PC-3 (cell line): Measurements from ENCODE around the gene CHGA. TPM values are rescaled to one million over a fixed set of nuclear protein-coding genes. Genes with fewer than 3 reads are reported as not detected.

Experiments used
- ATAC-seq: fragments of 200-7000 bp; cut with Tn5 transposase; 2 replicates; pipeline ENCODE4 v1.9.1; 2020; ENCODE audit warnings: mild to moderate bottlenecking, moderate library complexity
- BruUV-seq: library from RNA; stranded (reverse); fragments of 400-500 nt; replicated peaks from 2 replicates; lab custom pipeline; 2021; lab: Mats Ljungman, UMichigan
- CTCF ChIA-PET: fragments of 300-600 bp; sonication (Branson Sonifier 250); formaldehyde crosslinking; loops from one replicate; lab custom pipeline; 2022; ENCODE audit warnings: antibody characterized with exemption; lab: Charles Lee
- POLR2A ChIA-PET: fragments of 300-600 bp; sonication (Branson Sonifier 250); formaldehyde crosslinking; loops from one replicate; lab custom pipeline; 2022; ENCODE audit warnings: antibody characterized with exemption; ENCODE audit not compliant: unreplicated experiment; lab: Charles Lee
- DNase-seq: peaks from one replicate; pipeline ENCODE4 v3.0.0-alpha.2; 2015
- H2AFZ ChIP-seq: fragments of 300-600 bp; sonication (generic); 2 replicates; pipeline ENCODE4 v1.6.0; 2016; ENCODE audit warnings: antibody characterized with exemption, low read length
- H3F3A ChIP-seq: fragments of 300-600 bp; sonication (generic); one replicate; pipeline ENCODE4 v1.6.0; 2017; ENCODE audit warnings: antibody characterized with exemption, low read length, control low read depth, mild to moderate bottlenecking; ENCODE audit not compliant: unreplicated experiment
- H3K27ac ChIP-seq: fragments of 300-600 bp; sonication (generic); 2 replicates; pipeline ENCODE4 v1.5.1; 2016; ENCODE audit warnings: mild to moderate bottlenecking, low read length
- H3K27me3 ChIP-seq: fragments of 300-600 bp; sonication (generic); 2 replicates; pipeline ENCODE4 v1.6.1; 2016; ENCODE audit warnings: low read length, mixed read lengths
- H3K36me3 ChIP-seq: fragments of 300-600 bp; sonication (generic); 2 replicates; pipeline ENCODE4 v1.6.1; 2016; ENCODE audit warnings: low read depth, mixed run types, low read length, mixed read lengths
- H3K4me1 ChIP-seq: fragments of 300-600 bp; sonication (generic); 2 replicates; pipeline ENCODE4 v1.5.1; 2016; ENCODE audit warnings: low read length; ENCODE audit not compliant: insufficient read depth
- H3K4me2 ChIP-seq: fragments of 300-600 bp; sonication (generic); 2 replicates; pipeline ENCODE4 v1.6.0; 2016; ENCODE audit warnings: low read length
- H3K4me3 ChIP-seq: fragments of 300-600 bp; sonication (generic); 2 replicates; pipeline ENCODE4 v1.5.1; 2016; ENCODE audit warnings: mild to moderate bottlenecking, low read length, mixed read lengths
- H3K79me2 ChIP-seq: fragments of 300-600 bp; sonication (generic); 2 replicates; pipeline ENCODE4 v1.6.1; 2017; ENCODE audit warnings: low read length, mixed read lengths
- H3K9ac ChIP-seq: fragments of 300-600 bp; sonication (generic); 2 replicates; pipeline ENCODE4 v1.6.0; 2016; ENCODE audit warnings: mild to moderate bottlenecking, low read length
- H3K9me2 ChIP-seq: fragments of 300-600 bp; sonication (generic); replicated peaks from 2 replicates; pipeline ENCODE4 v1.6.1; 2016; ENCODE audit warnings: mixed run types, low read length, mixed read lengths
- H3K9me3 ChIP-seq: fragments of 300-600 bp; sonication (generic); 2 replicates; pipeline ENCODE4 v1.6.1; 2016; ENCODE audit warnings: low read length, mixed read lengths
- H4K20me1 ChIP-seq: fragments of 300-600 bp; sonication (generic); 2 replicates; pipeline ENCODE4 v1.6.1; 2016; ENCODE audit warnings: low read length, mixed read lengths
- CTCF ChIP-seq: fragments of 300-600 bp; sonication (generic); conservative IDR thresholded peaks from 2 replicates; pipeline ENCODE4 v1.5.1; 2017; ENCODE audit warnings: antibody characterized with exemption, low read depth, mild to moderate bottlenecking, low read length
- EZH2 ChIP-seq: fragments of 300-600 bp; sonication (generic); IDR thresholded peaks from one replicate; pipeline ENCODE4 v1.6.1; 2017; ENCODE audit warnings: antibody characterized with exemption, mild to moderate bottlenecking, low read length; ENCODE audit not compliant: unreplicated experiment
- EZH2phosphoT487 ChIP-seq: fragments of 300-600 bp; sonication (generic); IDR thresholded peaks from 2 replicates; pipeline ENCODE4 v1.6.1; 2018; ENCODE audit warnings: mild to moderate bottlenecking, antibody characterized with exemption, low read length, borderline replicate concordance
- intact Hi-C: fragments of 100-400 bp; cut with micrococcal nuclease; formaldehyde crosslinking; loops from 2 replicates; pipeline ENCODE4 v1.9.0; 2023
- total RNA-seq: library from RNA; depleted of rRNA; stranded (reverse); fragments of >200 nt; gene quantifications from 2 replicates; pipeline ENCODE4 v1.2.3, GENCODE V29; 2014

Gene CHGA
- total RNA-seq, 1 experiment from 2014 or later: not detected

GRCh38 chr14:92906420-92906819, 16.5 kb upstream of the CHGA start:
- Histone ChIP-seq H3K9me2 (no peaks in the 10 kb centered on the region), H3K27ac (no peak overlapping the region), H2AFZ (no peak overlapping the region), H4K20me1 (no peaks in the 10 kb centered on the region), H3K4me2 (no peak overlapping the region), H3K27me3 (peaks cover 46% of the 10 kb centered on the region), H3K36me3 (no peaks in the 10 kb centered on the region), H3K9me3 (no peaks in the 10 kb centered on the region), H3K4me3 (no peak overlapping the region), H3F3A (no peaks in the 10 kb centered on the region), H3K4me1 (no peaks in the 10 kb centered on the region), H3K9ac (no peak overlapping the region), H3K79me2 (no peaks in the 10 kb centered on the region)
- CTCF ChIA-PET: no interaction called here
- no TSS peak for BruUV-seq
- DNase-seq (no peak), ATAC-seq (no peak)
- intact Hi-C loops: no loop called here
- no peak for TF ChIP-seq EZH2phosphoT487
- no peak for TF ChIP-seq EZH2
- no peak for TF ChIP-seq CTCF
- POLR2A ChIA-PET: no interaction called here

- Histone ChIP-seq H3K4me2 (no peak overlapping the region), H4K20me1 (no peaks in the 10 kb centered on the region), H3K27ac (no peak overlapping the region), H3K4me1 (no peaks in the 10 kb centered on the region), H3K79me2 (no peaks in the 10 kb centered on the region), H3K9me3 (no peaks in the 10 kb centered on the region), H3K4me3 (no peak overlapping the region), H3K27me3 (peaks cover 46% of the 10 kb centered on the region), H3K36me3 (no peaks in the 10 kb centered on the region), H3K9me2 (no peaks in the 10 kb centered on the region), H3F3A (no peaks in the 10 kb centered on the region), H2AFZ (no peak overlapping the region), H3K9ac (no peak overlapping the region)
- DNase-seq (no peak), ATAC-seq (no peak)
- intact Hi-C loops: no loop called here
- no peak for TF ChIP-seq EZH2
- no peak for TF ChIP-seq CTCF
- TF ChIP-seq EZH2phosphoT487: no peak
- ChIA-PET POLR2A (no interaction called here), CTCF (no interaction called here)
- no TSS peak for BruUV-seq
Observed at GRCh38 chr14:92906823-92907222, 16.1 kb upstream of the CHGA start.

- Histone ChIP-seq H3K27me3 (peaks cover 45% of the 10 kb centered on the region), H3K36me3 (no peaks in the 10 kb centered on the region), H3K79me2 (no peaks in the 10 kb centered on the region), H3K9ac (no peak overlapping the region), H3K9me3 (no peaks in the 10 kb centered on the region), H3K27ac (no peak overlapping the region), H3K4me3 (no peak overlapping the region), H3K4me1 (no peaks in the 10 kb centered on the region), H2AFZ (no peak overlapping the region), H4K20me1 (no peaks in the 10 kb centered on the region), H3K4me2 (no peak overlapping the region), H3F3A (no peaks in the 10 kb centered on the region), H3K9me2 (no peaks in the 10 kb centered on the region)
- intact Hi-C loops: no loop called here
- no TSS peak for BruUV-seq
- CTCF ChIA-PET: no interaction called here
- ATAC-seq: no peak
- DNase-seq: no peak
- TF ChIP-seq EZH2phosphoT487 (no peak), CTCF (no peak), EZH2 (no peak)
- POLR2A ChIA-PET: no interaction called here
Observed at GRCh38 chr14:92907316-92907911, 15.5 kb upstream of the CHGA start.
